GM10266 (cell line): ENCODE measurements around the gene RBMXL2.

Source experiments
- DNase-seq: peaks from one replicate; pipeline ENCODE4 v3.0.0; 2012; ENCODE audit errors: extremely low spot score
- TF ChIP-seq, protein P1 (sequence below): IDR thresholded peaks from 2 replicates; pipeline ENCODE4 v1.5.1; 2012; ENCODE audit warnings: mild to moderate bottlenecking, low read depth; ENCODE audit not compliant: control insufficient read depth, insufficient read depth; ENCODE audit errors: missing control alignments

The RBMXL2 gene

DNA sequence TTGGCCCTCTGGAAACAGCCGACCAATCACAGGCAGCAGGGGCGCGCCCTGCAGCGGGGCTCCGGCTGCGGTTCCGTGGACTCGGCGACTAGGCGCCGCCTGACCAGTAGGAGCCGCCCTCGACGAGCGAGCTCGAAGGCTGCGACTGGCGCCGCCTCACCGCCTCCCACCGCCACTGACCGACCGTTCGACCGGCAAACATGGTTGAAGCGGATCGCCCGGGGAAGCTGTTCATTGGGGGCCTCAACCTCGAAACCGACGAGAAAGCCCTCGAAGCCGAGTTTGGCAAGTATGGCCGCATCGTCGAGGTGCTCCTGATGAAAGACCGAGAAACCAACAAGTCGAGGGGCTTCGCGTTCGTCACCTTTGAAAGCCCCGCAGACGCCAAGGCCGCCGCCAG is at the start of gene RBMXL2:
TSS of gene RBMXL2 (plus strand) at position 78 of the 400 bp plus-strand sequence. CDS start at position 201, 123 bp downstream.
- no peak for DNase-seq
- TF ChIP-seq, protein P1, sequence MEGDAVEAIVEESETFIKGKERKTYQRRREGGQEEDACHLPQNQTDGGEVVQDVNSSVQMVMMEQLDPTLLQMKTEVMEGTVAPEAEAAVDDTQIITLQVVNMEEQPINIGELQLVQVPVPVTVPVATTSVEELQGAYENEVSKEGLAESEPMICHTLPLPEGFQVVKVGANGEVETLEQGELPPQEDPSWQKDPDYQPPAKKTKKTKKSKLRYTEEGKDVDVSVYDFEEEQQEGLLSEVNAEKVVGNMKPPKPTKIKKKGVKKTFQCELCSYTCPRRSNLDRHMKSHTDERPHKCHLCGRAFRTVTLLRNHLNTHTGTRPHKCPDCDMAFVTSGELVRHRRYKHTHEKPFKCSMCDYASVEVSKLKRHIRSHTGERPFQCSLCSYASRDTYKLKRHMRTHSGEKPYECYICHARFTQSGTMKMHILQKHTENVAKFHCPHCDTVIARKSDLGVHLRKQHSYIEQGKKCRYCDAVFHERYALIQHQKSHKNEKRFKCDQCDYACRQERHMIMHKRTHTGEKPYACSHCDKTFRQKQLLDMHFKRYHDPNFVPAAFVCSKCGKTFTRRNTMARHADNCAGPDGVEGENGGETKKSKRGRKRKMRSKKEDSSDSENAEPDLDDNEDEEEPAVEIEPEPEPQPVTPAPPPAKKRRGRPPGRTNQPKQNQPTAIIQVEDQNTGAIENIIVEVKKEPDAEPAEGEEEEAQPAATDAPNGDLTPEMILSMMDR, result no peak

DNA sequence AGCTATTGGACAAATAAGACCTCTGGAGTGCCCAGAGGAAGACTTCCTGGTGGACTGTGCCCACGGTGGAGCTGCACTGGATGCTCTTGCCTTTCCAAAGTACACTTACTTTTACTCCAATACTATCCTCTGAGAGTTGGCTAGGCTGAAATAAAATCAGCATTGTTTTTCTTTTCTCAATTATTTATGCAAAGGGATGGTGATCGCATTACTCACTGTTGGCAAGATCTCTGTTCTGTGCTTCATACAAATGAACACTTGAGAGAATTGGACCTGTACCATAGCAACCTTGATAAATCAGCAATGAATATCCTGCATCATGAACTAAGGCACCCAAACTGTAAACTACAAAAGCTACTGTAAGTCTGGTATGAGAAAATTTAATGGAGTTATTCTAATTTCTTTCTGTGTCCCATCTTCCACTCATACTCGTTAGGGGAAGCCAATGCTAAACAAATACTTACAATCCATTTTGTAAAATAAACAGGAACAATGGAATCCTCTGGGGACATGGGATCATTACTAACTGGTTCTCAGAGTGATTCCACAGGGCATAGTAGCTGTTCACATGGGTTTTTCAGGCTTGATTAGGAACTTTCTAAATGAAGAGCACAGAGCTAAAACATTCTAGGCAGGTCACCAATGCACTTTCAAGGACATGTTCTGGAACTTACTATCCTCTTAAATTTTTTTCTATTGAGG is 42.2 kb upstream of the RBMXL2 start:
- TF ChIP-seq, protein P1, result no peak
- no peak for DNase-seq

GRCh38 chr11:7050191-7050590 is 38.6 kb upstream of the RBMXL2 start:
- TF ChIP-seq, protein P1, result no peak
- DNase-seq, result no peak

- TF ChIP-seq, protein P1, result no peak
- DNase-seq, result no peak
Observed at GRCh38 chr11:7056828-7057513, 31.8 kb upstream of the RBMXL2 start.

GRCh38 chr11:7057641-7058040 is 31.2 kb upstream of the RBMXL2 start:
- TF ChIP-seq, protein P1, result no peak
- DNase-seq, result no peak

GRCh38 chr11:7060868-7061267 is 27.9 kb upstream of the RBMXL2 start:
- no peak for DNase-seq
- TF ChIP-seq, protein P1, result no peak

DNA sequence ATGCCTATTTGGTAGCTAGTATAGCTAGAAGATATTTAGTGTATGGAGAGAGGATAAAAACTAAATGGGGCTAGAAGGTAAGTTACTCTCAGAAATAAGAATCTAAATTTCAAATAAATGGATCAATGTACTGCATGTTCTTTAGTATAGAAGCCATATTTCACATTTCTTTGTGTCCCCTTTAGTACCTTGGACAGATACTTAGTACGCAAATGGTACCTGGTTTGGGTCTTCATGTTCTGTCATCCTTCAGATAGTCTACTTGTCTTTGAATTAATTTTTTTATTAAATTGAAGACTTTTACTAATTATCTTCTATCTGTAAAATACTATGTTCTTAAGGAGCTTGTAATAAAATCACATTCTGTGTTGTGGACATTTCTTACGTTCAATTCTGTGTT is 26.3 kb upstream of the RBMXL2 start:
- no peak for DNase-seq
- TF ChIP-seq, protein P1, result no peak
